ENCODE data around the gene EREG. TPM values are rescaled to one million over a fixed set of nuclear protein-coding genes. Genes with fewer than 3 reads are reported as not detected.

Gene EREG
- total and polyA plus RNA-seq, 9 of the 15 experiments (the other 6 are each of a cell fraction or from before 2014, with no cell fraction given), result 0.97 to 7.3 (median 2.5) TPM

GRCh38 chr4:74379912-74380311 lies 15.0 kb downstream of the EREG start (continued):
- 0 out of 4 replicates have a peak, but pooled peaks of 1 of the 2 experiments have one; percentile 32 for TF ChIP-seq ZNF639 (CRISPR knock-in tag; conservative IDR thresholded peaks at IDR 0.05 in 1 of 2, IDR thresholded peaks at IDR 0.05 in 1 of 2)
- TF ChIP-seq, protein P1, sequence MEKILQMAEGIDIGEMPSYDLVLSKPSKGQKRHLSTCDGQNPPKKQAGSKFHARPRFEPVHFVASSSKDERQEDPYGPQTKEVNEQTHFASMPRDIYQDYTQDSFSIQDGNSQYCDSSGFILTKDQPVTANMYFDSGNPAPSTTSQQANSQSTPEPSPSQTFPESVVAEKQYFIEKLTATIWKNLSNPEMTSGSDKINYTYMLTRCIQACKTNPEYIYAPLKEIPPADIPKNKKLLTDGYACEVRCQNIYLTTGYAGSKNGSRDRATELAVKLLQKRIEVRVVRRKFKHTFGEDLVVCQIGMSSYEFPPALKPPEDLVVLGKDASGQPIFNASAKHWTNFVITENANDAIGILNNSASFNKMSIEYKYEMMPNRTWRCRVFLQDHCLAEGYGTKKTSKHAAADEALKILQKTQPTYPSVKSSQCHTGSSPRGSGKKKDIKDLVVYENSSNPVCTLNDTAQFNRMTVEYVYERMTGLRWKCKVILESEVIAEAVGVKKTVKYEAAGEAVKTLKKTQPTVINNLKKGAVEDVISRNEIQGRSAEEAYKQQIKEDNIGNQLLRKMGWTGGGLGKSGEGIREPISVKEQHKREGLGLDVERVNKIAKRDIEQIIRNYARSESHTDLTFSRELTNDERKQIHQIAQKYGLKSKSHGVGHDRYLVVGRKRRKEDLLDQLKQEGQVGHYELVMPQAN (IDR thresholded peaks at IDR 0.05; ENCODE audit: borderline replicate concordance), result no peak
- TF ChIP-seq MITF (IDR thresholded peaks at IDR 0.05), result no peak
- TF ChIP-seq ZNF124 (CRISPR knock-in tag; IDR thresholded peaks at IDR 0.05), result no peak
- TF ChIP-seq GABPA (tag; conservative IDR thresholded peaks at IDR 0.05; ENCODE audit: low read depth), result no peak
- TF ChIP-seq, protein P2, sequence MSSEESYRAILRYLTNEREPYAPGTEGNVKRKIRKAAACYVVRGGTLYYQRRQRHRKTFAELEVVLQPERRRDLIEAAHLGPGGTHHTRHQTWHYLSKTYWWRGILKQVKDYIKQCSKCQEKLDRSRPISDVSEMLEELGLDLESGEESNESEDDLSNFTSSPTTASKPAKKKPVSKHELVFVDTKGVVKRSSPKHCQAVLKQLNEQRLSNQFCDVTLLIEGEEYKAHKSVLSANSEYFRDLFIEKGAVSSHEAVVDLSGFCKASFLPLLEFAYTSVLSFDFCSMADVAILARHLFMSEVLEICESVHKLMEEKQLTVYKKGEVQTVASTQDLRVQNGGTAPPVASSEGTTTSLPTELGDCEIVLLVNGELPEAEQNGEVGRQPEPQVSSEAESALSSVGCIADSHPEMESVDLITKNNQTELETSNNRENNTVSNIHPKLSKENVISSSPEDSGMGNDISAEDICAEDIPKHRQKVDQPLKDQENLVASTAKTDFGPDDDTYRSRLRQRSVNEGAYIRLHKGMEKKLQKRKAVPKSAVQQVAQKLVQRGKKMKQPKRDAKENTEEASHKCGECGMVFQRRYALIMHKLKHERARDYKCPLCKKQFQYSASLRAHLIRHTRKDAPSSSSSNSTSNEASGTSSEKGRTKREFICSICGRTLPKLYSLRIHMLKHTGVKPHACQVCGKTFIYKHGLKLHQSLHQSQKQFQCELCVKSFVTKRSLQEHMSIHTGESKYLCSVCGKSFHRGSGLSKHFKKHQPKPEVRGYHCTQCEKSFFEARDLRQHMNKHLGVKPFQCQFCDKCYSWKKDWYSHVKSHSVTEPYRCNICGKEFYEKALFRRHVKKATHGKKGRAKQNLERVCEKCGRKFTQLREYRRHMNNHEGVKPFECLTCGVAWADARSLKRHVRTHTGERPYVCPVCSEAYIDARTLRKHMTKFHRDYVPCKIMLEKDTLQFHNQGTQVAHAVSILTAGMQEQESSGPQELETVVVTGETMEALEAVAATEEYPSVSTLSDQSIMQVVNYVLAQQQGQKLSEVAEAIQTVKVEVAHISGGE (CRISPR knock-in tag; IDR thresholded peaks at IDR 0.05), result no peak
- TF ChIP-seq PTBP1 (IDR thresholded peaks at IDR 0.05; ENCODE audit: low read depth, low read length), result no peak
- no peak for TF ChIP-seq LEF1 (IDR thresholded peaks at IDR 0.05)
- no peak for TF ChIP-seq TBL1XR1 (IDR thresholded peaks at IDR 0.05; ENCODE audit: low read length in 2 of 2)
- no peak for TF ChIP-seq POLR2AphosphoS2 (IDR thresholded peaks at IDR 0.05; ENCODE audit: low read length)
- peak; percentile 79; the same call in 1 of the 2 replicates for TF ChIP-seq SOX6 (IDR thresholded peaks at IDR 0.05)
- TF ChIP-seq, protein P3, sequence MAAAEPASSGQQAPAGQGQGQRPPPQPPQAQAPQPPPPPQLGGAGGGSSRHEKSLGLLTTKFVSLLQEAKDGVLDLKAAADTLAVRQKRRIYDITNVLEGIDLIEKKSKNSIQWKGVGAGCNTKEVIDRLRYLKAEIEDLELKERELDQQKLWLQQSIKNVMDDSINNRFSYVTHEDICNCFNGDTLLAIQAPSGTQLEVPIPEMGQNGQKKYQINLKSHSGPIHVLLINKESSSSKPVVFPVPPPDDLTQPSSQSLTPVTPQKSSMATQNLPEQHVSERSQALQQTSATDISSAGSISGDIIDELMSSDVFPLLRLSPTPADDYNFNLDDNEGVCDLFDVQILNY (CRISPR knock-in tag; IDR thresholded peaks at IDR 0.05), result no peak
- peak; percentile 67 for TF ChIP-seq TEAD4 (IDR thresholded peaks at IDR 0.05; ENCODE audit: low read length)
- TF ChIP-seq TEAD4 (CRISPR knock-in tag; IDR thresholded peaks at IDR 0.05; ENCODE audit: borderline replicate concordance), result no peak
- no peak for TF ChIP-seq ZNF589 (CRISPR knock-in tag; IDR thresholded peaks at IDR 0.05; ENCODE audit: low read depth)
- TF ChIP-seq ZNF449 (CRISPR knock-in tag; IDR thresholded peaks at IDR 0.05), result no peak
- TF ChIP-seq ZNF586 (CRISPR knock-in tag; conservative IDR thresholded peaks at IDR 0.05), result no peak

Data from K562 (cell line).